Skeletal muscle satellite cell (primary cell): ENCODE measurements around the gene ANKRD22.

Source experiments
- H3K27me3 ChIP-seq: 2 replicates; pipeline ENCODE4 v1.7.0; 2013; ENCODE audit warnings: low read length; ENCODE audit not compliant: control insufficient read depth, insufficient read depth
- H3K36me3 ChIP-seq: 2 replicates; pipeline ENCODE4 v1.7.0; 2013; ENCODE audit warnings: mild to moderate bottlenecking, control low read depth, low read length; ENCODE audit not compliant: insufficient read depth
- H3K4me1 ChIP-seq: 2 replicates; pipeline ENCODE4 v1.7.0; 2013; ENCODE audit warnings: low read length; ENCODE audit not compliant: control insufficient read depth, insufficient read depth
- H3K4me2 ChIP-seq: 2 replicates; pipeline ENCODE4 v1.7.0; 2013; ENCODE audit warnings: mild to moderate bottlenecking, low read length
- H3K4me3 ChIP-seq: 2 replicates; pipeline ENCODE4 v1.7.0; 2013; ENCODE audit warnings: low read length
- H3K9ac ChIP-seq: 2 replicates; pipeline ENCODE4 v1.7.0; 2013; ENCODE audit warnings: mild to moderate bottlenecking, low read depth, low read length, moderate library complexity
- H3K9me3 ChIP-seq: replicated peaks from 2 replicates; pipeline ENCODE4 v1.7.0; 2013; ENCODE audit warnings: mild to moderate bottlenecking, control low read depth, low read length

The ANKRD22 gene

GRCh38 chr10:88833156-88833555 is 18.5 kb downstream of the ANKRD22 start:
- no peak overlapping the region for H3K4me2 ChIP-seq
- H3K4me3 ChIP-seq, result no peak overlapping the region
- no peaks in the 10 kb centered on the region for H3K9me3 ChIP-seq
- no peaks in the 10 kb centered on the region for H3K4me1 ChIP-seq
- no peaks in the 10 kb centered on the region for H3K36me3 ChIP-seq
- H3K27me3 ChIP-seq, result no peaks in the 10 kb centered on the region
- no peak overlapping the region for H3K9ac ChIP-seq

DNA sequence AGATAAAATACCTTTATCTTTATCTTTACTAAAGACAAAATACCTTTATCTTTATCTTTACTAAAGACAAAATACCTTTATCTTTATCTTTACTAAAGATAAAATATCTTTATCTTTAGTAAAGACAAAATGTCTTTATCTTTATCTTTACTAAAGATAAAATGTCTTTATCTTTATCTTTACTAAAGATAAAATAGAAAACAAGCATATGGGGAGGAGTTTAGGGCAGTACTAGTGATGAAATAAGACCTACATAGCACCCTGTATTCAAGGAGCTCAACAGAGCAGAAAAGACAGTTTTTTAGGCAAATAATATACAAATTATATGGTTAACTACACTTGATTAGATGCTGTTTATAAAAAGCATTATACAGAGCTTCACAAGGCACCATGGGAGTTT is 19.3 kb downstream of the ANKRD22 start:
- Histone ChIP-seq H3K9me3 (no peaks in the 10 kb centered on the region), H3K4me2 (no peak overlapping the region), H3K36me3 (no peaks in the 10 kb centered on the region), H3K4me3 (no peak overlapping the region), H3K4me1 (no peaks in the 10 kb centered on the region), H3K9ac (no peak overlapping the region), H3K27me3 (no peaks in the 10 kb centered on the region)

DNA sequence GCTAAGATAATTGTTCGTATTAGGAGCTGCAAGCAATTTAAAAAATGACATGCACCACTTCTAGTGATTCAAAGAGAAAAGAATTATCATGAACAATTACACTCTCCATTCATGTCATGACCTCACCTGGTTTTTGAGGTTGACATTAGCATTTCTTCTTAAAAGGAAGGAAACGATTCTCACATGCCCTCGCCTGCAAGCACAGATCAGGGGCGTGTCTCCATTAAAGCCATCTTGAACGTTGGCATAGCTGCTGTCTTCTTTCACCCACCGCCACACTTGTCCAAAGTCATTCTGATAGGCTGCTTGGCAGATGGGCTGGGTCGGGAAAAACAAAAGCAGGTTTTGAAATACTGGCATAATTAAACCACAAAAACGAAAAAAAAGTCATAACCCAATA is 19.9 kb downstream of the ANKRD22 start:
- Histone ChIP-seq H3K27me3 (no peaks in the 10 kb centered on the region), H3K9me3 (no peaks in the 10 kb centered on the region), H3K4me2 (no peak overlapping the region), H3K4me1 (no peaks in the 10 kb centered on the region), H3K36me3 (no peaks in the 10 kb centered on the region), H3K4me3 (no peak overlapping the region), H3K9ac (no peak overlapping the region)

- H3K9me3 ChIP-seq, result no peaks in the 10 kb centered on the region
- H3K9ac ChIP-seq, result no peak overlapping the region
- H3K27me3 ChIP-seq, result no peaks in the 10 kb centered on the region
- H3K4me1 ChIP-seq, result no peaks in the 10 kb centered on the region
- no peak overlapping the region for H3K4me2 ChIP-seq
- no peak overlapping the region for H3K4me3 ChIP-seq
- no peaks in the 10 kb centered on the region for H3K36me3 ChIP-seq
Measured at GRCh38 chr10:88830643-88831268, 20.9 kb downstream of the ANKRD22 start.

DNA sequence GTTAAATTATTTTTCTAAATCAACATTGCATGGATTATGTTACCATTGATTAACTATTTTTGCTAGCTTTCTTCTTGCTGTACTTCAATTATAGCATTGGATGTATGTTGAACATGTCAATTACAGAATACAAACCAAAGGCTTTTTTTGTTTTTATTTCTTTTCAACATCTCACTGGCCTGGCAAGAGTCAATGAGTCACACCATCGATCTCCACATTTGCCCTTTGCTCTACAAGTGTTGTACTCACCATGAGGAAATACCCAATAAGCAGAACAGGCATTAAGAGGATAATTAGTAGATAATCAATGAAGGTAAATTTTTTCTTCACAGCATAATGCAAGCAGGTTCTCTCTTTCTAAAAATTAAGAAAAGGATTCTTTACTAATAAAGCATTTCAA is 23.3 kb downstream of the ANKRD22 start:
- no peaks in the 10 kb centered on the region for H3K36me3 ChIP-seq
- no peak overlapping the region for H3K4me2 ChIP-seq
- no peak overlapping the region for H3K4me3 ChIP-seq
- H3K27me3 ChIP-seq, result no peaks in the 10 kb centered on the region
- no peaks in the 10 kb centered on the region for H3K9me3 ChIP-seq
- H3K9ac ChIP-seq, result no peak overlapping the region
- H3K4me1 ChIP-seq, result no peaks in the 10 kb centered on the region

- Histone ChIP-seq H3K9ac (no peak overlapping the region), H3K4me3 (no peak overlapping the region), H3K4me1 (no peaks in the 10 kb centered on the region), H3K4me2 (no peak overlapping the region), H3K36me3 (no peaks in the 10 kb centered on the region), H3K9me3 (no peaks in the 10 kb centered on the region), H3K27me3 (no peaks in the 10 kb centered on the region)
Measured at GRCh38 chr10:88827671-88828070, 24.0 kb downstream of the ANKRD22 start.

GRCh38 chr10:88826388-88826787 is 25.3 kb downstream of the ANKRD22 start:
- no peaks in the 10 kb centered on the region for H3K4me1 ChIP-seq
- H3K4me3 ChIP-seq, result no peak overlapping the region
- no peaks in the 10 kb centered on the region for H3K36me3 ChIP-seq
- H3K9ac ChIP-seq, result no peak overlapping the region
- no peaks in the 10 kb centered on the region for H3K9me3 ChIP-seq
- H3K27me3 ChIP-seq, result no peaks in the 10 kb centered on the region
- no peak overlapping the region for H3K4me2 ChIP-seq

DNA sequence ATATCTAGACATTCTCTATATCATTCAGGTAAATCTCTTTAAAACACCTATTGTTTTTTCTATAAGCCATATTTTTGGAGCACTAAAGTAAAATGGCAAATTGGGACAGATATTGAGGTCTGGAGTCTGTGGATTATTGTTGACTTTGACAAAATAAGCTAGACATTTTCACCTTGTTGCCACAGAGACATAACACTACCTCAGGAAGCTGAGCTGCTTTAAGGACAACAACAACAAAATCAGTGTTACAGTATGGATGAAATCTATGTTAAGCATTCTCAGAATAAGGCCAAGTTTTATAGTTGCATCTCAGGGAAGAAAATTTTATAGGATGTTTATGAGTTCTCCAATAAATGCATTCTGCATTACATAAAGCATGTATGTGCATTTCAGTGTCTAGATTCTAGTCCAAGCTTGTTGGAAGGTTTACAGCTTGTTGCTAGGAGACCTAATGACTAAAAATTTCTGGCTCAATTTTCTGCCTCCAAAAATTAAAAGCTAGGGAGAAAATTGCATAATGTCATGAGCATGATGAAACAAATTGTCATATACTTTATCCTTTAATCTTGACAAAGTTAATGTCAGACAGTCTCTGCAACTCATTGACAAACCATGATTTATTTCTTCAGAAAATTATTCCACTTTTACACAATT is 30.8 kb downstream of the ANKRD22 start:
- Histone ChIP-seq H3K27me3 (no peaks in the 10 kb centered on the region), H3K4me1 (no peaks in the 10 kb centered on the region), H3K36me3 (no peaks in the 10 kb centered on the region), H3K4me2 (no peak overlapping the region), H3K9me3 (no peaks in the 10 kb centered on the region), H3K9ac (no peak overlapping the region), H3K4me3 (no peak overlapping the region)

DNA sequence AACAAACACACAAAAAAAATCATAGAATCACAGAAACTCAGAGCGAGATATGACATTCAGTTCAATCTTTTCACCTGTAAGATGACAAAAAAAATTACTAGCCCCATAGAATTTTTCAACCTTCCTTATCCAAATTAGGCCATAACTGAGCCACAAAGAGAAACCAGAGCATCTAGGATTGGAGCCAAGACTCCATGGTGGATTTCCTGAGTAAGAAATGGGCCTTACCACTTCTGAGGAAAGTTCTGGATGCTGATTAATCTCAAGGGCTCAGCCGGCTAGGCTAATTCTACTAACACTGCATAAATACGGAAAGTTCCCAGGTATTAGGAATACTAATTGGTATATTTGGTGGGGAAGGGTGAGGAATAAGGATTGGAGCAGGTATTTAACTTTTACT is 32.4 kb downstream of the ANKRD22 start:
- no peak overlapping the region for H3K4me2 ChIP-seq
- no peak overlapping the region for H3K9ac ChIP-seq
- H3K36me3 ChIP-seq, result no peaks in the 10 kb centered on the region
- no peaks in the 10 kb centered on the region for H3K27me3 ChIP-seq
- no peaks in the 10 kb centered on the region for H3K4me1 ChIP-seq
- no peak overlapping the region for H3K4me3 ChIP-seq
- no peaks in the 10 kb centered on the region for H3K9me3 ChIP-seq

DNA sequence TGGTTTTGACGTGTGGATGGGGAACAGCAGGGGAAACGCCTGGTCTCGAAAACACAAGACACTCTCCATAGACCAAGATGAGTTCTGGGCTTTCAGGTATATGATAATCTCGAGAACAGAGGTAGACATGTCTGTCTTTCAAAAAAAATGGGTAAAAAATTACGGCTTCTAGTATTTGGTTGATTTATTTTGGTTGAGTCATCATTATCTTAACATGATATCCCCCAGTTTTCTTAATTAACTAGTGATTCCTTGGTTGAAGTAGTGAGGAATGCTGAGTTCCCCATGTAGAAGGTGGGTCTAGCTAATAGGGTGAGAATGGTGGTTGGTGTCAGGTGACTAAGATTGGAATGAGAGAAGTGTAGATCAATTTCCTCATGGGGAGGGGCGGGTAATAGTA is 38.4 kb downstream of the ANKRD22 start:
- Histone ChIP-seq H3K4me3 (no peak overlapping the region), H3K9me3 (no peaks in the 10 kb centered on the region), H3K4me1 (no peaks in the 10 kb centered on the region), H3K9ac (no peak overlapping the region), H3K36me3 (no peaks in the 10 kb centered on the region), H3K27me3 (no peaks in the 10 kb centered on the region), H3K4me2 (no peak overlapping the region)

- H3K9me3 ChIP-seq, result no peaks in the 10 kb centered on the region
- no peak overlapping the region for H3K4me3 ChIP-seq
- H3K27me3 ChIP-seq, result no peaks in the 10 kb centered on the region
- H3K9ac ChIP-seq, result no peak overlapping the region
- H3K4me1 ChIP-seq, result peaks cover 8% of the 10 kb centered on the region
- H3K4me2 ChIP-seq, result no peak overlapping the region
- no peaks in the 10 kb centered on the region for H3K36me3 ChIP-seq
Measured at GRCh38 chr10:88810196-88810961, 41.3 kb downstream of the ANKRD22 start.
